GM12892 (cell line): ENCODE results near the gene NSMF.

Experiments
- POLR2A ChIP-seq: IDR thresholded peaks from 2 replicates; pipeline ENCODE4 v1.6.1; 2011; ENCODE audit warnings: low read depth, low read length, control low read depth
- POLR2AphosphoS5 ChIP-seq: IDR thresholded peaks from 2 replicates; pipeline ENCODE4 v1.6.1; 2011; ENCODE audit warnings: low read depth, low read length, control low read depth

- no peak for TF ChIP-seq POLR2AphosphoS5
- no peak for TF ChIP-seq POLR2A
Observed at GRCh38 chr9:137408651-137409405, 50.3 kb downstream of the NSMF start.
